ENCODE data around the gene EGFLAM.

DNA sequence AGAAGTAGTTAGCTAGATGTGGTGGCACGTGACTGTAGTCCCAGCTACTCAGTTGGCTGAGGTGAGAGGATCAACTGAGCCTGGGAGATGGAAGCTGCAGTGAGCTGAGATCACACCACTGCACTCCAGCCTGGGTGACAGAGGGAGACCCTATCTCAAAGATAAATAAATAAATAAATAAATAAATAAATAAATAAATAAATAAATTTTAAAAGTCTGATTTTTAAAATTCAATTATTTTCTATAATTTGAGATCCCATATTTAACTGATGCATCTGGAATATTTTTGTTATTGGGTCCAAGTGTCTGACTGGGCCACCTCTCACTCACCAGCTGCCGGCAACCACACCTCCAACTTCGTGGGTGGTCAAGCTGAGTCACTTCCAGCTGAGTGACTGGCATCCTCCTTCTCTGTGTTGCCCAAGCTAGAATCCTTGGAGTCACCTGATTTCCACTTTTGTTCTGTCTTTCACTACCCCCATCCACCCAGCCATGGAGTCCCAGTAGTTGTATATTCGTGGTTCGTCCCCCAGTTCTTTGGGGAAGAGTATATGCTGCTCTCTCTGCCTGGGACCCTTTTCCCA is 70.9 kb downstream of the EGFLAM start:
- TF ChIP-seq CTCF (IDR thresholded peaks at IDR 0.05), result no peak
- no peak for TF ChIP-seq POLR2A (IDR thresholded peaks at IDR 0.05)
